Neural progenitor cell (in vitro differentiated cells): ENCODE measurements around the gene DIPK1B. TPM values are rescaled to one million over a fixed set of nuclear protein-coding genes. Genes with fewer than 3 reads are reported as not detected.

ENCODE experiments used
- DNase-seq: peaks from one replicate; pipeline ENCODE4 v3.0.0-alpha.2; 2016; ENCODE audit warnings: low spot score
- H2AFZ ChIP-seq: fragments of 200-600 bp; sonication (generic); replicated peaks from 2 replicates; pipeline ENCODE4 v1.6.1; 2016; ENCODE audit warnings: antibody characterized with exemption
- H3F3A ChIP-seq: fragments of 200-600 bp; sonication (generic); 2 replicates; pipeline ENCODE4 v1.6.1; 2016; ENCODE audit warnings: antibody characterized with exemption, low read depth
- H3K27ac ChIP-seq: fragments of 200-600 bp; sonication (generic); 2 replicates; pipeline ENCODE4 v1.5.1; 2016; ENCODE audit warnings: mild to moderate bottlenecking
- H3K27me3 ChIP-seq: fragments of 200-600 bp; sonication (generic); 2 replicates; pipeline ENCODE4 v1.6.1; 2016; ENCODE audit warnings: mild to moderate bottlenecking, moderate library complexity
- H3K36me3 ChIP-seq: fragments of 200-600 bp; sonication (generic); 2 replicates; pipeline ENCODE4 v1.5.1; 2016
- H3K4me1 ChIP-seq: fragments of 200-600 bp; sonication (generic); 2 replicates; pipeline ENCODE4 v1.6.1; 2016; ENCODE audit warnings: mixed run types
- H3K4me2 ChIP-seq: fragments of 200-600 bp; sonication (generic); 2 replicates; pipeline ENCODE4 v1.6.1; 2016
- H3K4me3 ChIP-seq: fragments of 200-600 bp; sonication (generic); 2 replicates; pipeline ENCODE4 v1.5.1; 2016
- H3K79me2 ChIP-seq: fragments of 200-600 bp; sonication (generic); 2 replicates; pipeline ENCODE4 v1.6.1; 2016; ENCODE audit warnings: low read depth
- H3K9ac ChIP-seq: fragments of 200-600 bp; sonication (generic); 2 replicates; pipeline ENCODE4 v1.6.1; 2016
- H3K9me3 ChIP-seq: fragments of 200-600 bp; sonication (generic); 2 replicates; pipeline ENCODE4 v1.5.1; 2016; ENCODE audit warnings: low read depth
- H4K20me1 ChIP-seq: fragments of 200-600 bp; sonication (generic); 2 replicates; pipeline ENCODE4 v1.6.1; 2016; ENCODE audit warnings: low read depth
- H3K27ac Mint-ChIP-seq: 3 replicates; pipeline ENCODE4 v1.8.0; 2021; ENCODE audit warnings: mixed read lengths
- H3K27me3 Mint-ChIP-seq: 2 replicates; pipeline ENCODE4 v1.8.0; 2022; ENCODE audit warnings: low read depth, mild to moderate bottlenecking, inconsistent platforms, moderate library complexity, mixed read lengths; ENCODE audit not compliant: insufficient read depth
- H3K36me3 Mint-ChIP-seq: 3 replicates; pipeline ENCODE4 v1.8.0; 2021; ENCODE audit warnings: mixed read lengths
- H3K4me1 Mint-ChIP-seq: 3 replicates; pipeline ENCODE4 v1.8.0; 2021; ENCODE audit warnings: mixed read lengths
- H3K4me3 Mint-ChIP-seq: 3 replicates; pipeline ENCODE4 v1.8.0; 2021; ENCODE audit warnings: mild to moderate bottlenecking, moderate library complexity, mixed read lengths
- H3K9me3 Mint-ChIP-seq: 3 replicates; pipeline ENCODE4 v1.8.0; 2020; ENCODE audit warnings: mixed read lengths
- CTCF ChIP-seq: fragments of 200-600 bp; sonication (generic); IDR thresholded peaks from 2 replicates; pipeline ENCODE4 v1.5.1; 2017; ENCODE audit warnings: antibody characterized with exemption, mild to moderate bottlenecking
- EZH2 ChIP-seq: fragments of 200-600 bp; sonication (generic); IDR thresholded peaks from 2 replicates; pipeline ENCODE4 v1.6.1; 2017; ENCODE audit warnings: antibody characterized with exemption, mild to moderate bottlenecking, moderate library complexity
- EZH2phosphoT487 ChIP-seq: fragments of 200-600 bp; sonication (generic); IDR thresholded peaks from 2 replicates; pipeline ENCODE4 v1.6.1; 2017; ENCODE audit warnings: antibody characterized with exemption
- total RNA-seq: library from RNA; depleted of rRNA; stranded (reverse); fragments of >200 nt; gene quantifications from 2 replicates; pipeline ENCODE4 v1.2.3, GENCODE V29; 2015; ENCODE audit warnings: low replicate concordance

Gene DIPK1B
- 11.8 and 52.8 TPM in 2 replicates for total RNA-seq

- H2AFZ ChIP-seq: peak within 1 kb of the TSS; percentile 82
- H3K4me3 Mint-ChIP-seq: peak within 1 kb of the TSS; percentile 89
- H3K4me2 ChIP-seq: peak within 1 kb of the TSS; percentile 98
Measured at GRCh38 chr9:136711751-136712689, at the start of gene DIPK1B. TSS of gene DIPK1B (plus strand) at chr9:136712572. CDS start at chr9:136712666, 94 bp downstream.

GRCh38 chr9:136662656-136663581 is 49.5 kb upstream of the DIPK1B start, which contains the start of gene EGFL7:
TSS of gene EGFL7 (plus strand) at chr9:136662916. CDS start at chr9:136668283, 5,367 bp downstream.
- Histone ChIP-seq H3K79me2 (no peaks in the 10 kb centered on the region), H4K20me1 (no peaks in the 10 kb centered on the region), H3K27ac (no peak within 1 kb of the TSS), H3K9me3 (no peaks in the 10 kb centered on the region), H2AFZ (no peak within 1 kb of the TSS), H3K36me3 (no peaks in the 10 kb centered on the region), H3K9ac (no peak within 1 kb of the TSS), H3K4me2 (no peak within 1 kb of the TSS), H3F3A (peaks cover 15% of the 10 kb centered on the region), H3K4me1 (peaks cover 10% of the 10 kb centered on the region), H3K4me3 (no peak within 1 kb of the TSS), H3K27me3 (peaks cover 21% of the 10 kb centered on the region)
- no peak for DNase-seq
- Mint-ChIP-seq H3K4me3 (no peak within 1 kb of the TSS), H3K9me3 (peaks cover under 1% of the 10 kb centered on the region), H3K27ac (no peak within 1 kb of the TSS), H3K4me1 (peaks cover 5% of the 10 kb centered on the region), H3K36me3 (no peaks in the 10 kb centered on the region), H3K27me3 (peaks cover 2% of the 10 kb centered on the region)
- TF ChIP-seq EZH2 (no peak), EZH2phosphoT487 (no peak)

More at GRCh38 chr9:136711751-136712689, at the start of gene DIPK1B:
- H3K4me1 Mint-ChIP-seq: peaks cover 20% of the 10 kb centered on the region
- H3K27me3 Mint-ChIP-seq: peaks cover 4% of the 10 kb centered on the region
- Histone ChIP-seq H3K9me3 (no peaks in the 10 kb centered on the region), H3K27ac (no peak within 1 kb of the TSS), H3K79me2 (peaks cover 23% of the 10 kb centered on the region), H3K36me3 (no peaks in the 10 kb centered on the region), H4K20me1 (peaks cover 35% of the 10 kb centered on the region), H3K27me3 (peaks cover 25% of the 10 kb centered on the region), H3K4me1 (peaks cover 9% of the 10 kb centered on the region), H3F3A (peaks cover 9% of the 10 kb centered on the region), H3K4me3 (peak within 1 kb of the TSS; percentile 99), H3K9ac (peak within 1 kb of the TSS; percentile 70)
- peaks cover 7% of the 10 kb centered on the region for H3K36me3 Mint-ChIP-seq
- no peak within 1 kb of the TSS for H3K27ac Mint-ChIP-seq
- TF ChIP-seq EZH2 (peak; percentile 39), EZH2phosphoT487 (no peak), CTCF (no peak)
- no peaks in the 10 kb centered on the region for H3K9me3 Mint-ChIP-seq
- peak; percentile 90 for DNase-seq

GRCh38 chr9:136664000-136664915 is 48.1 kb upstream of the DIPK1B start:
- Histone ChIP-seq H3F3A (peaks cover 15% of the 10 kb centered on the region), H3K36me3 (no peaks in the 10 kb centered on the region), H3K9ac (no peak overlapping the region), H3K27me3 (peaks cover 21% of the 10 kb centered on the region), H3K4me2 (no peak overlapping the region), H4K20me1 (no peaks in the 10 kb centered on the region), H3K4me1 (peaks cover 10% of the 10 kb centered on the region), H3K4me3 (no peak overlapping the region), H3K79me2 (no peaks in the 10 kb centered on the region), H3K9me3 (no peaks in the 10 kb centered on the region), H3K27ac (no peak overlapping the region), H2AFZ (no peak overlapping the region)
- Mint-ChIP-seq H3K27me3 (peaks cover 2% of the 10 kb centered on the region), H3K36me3 (no peaks in the 10 kb centered on the region), H3K27ac (no peak overlapping the region), H3K4me3 (peak overlapping the region; percentile 81), H3K9me3 (no peaks in the 10 kb centered on the region), H3K4me1 (peaks cover 4% of the 10 kb centered on the region)
- DNase-seq: no peak
- TF ChIP-seq EZH2phosphoT487: no peak
